Pancreas (tissue), 10 donors: ENCODE measurements around the gene FMO3. TPM values are rescaled to one million over a fixed set of nuclear protein-coding genes. Genes with fewer than 3 reads are reported as not detected.

ENCODE experiments used
- ATAC-seq, 4 donors: fragments of 200-7000 bp; cut with Tn5 transposase; one replicate each; pipeline versions ENCODE4 v1.8.0 to v1.9.1; 2020; ENCODE audit warnings: mild to moderate bottlenecking in 4 of 4, moderate library complexity in 4 of 4
- DNase-seq, 6 donors: peaks; one replicate each; pipeline ENCODE4 v3.0.0-alpha.2; 2020
- FAIRE-seq: peaks from 2 replicates; lab custom pipeline; 2012; peaks lifted over from hg19 to GRCh38; lab: Jason Lieb, UNC
- H3K27ac ChIP-seq, 4 donors: fragments of 200-600 bp; sonication (generic); 1 replicate in 3 of 4; 2 replicates in 1 of 4; pipeline versions ENCODE4 v1.5.0 to v1.8.0; 2020
- H3K27me3 ChIP-seq, 4 donors: fragments of 200-600 bp; one replicate each; pipeline ENCODE4 v1.8.0; 2021
- H3K36me3 ChIP-seq, 3 donors: fragments of 200-600 bp; sonication (generic) in 1 of 3; one replicate each; pipeline versions ENCODE4 v1.5.0 to v1.8.0; 2020 to 2021
- H3K4me1 ChIP-seq, 3 donors: fragments of 200-600 bp; one replicate each; pipeline ENCODE4 v1.8.0; 2021
- H3K4me3 ChIP-seq, 4 donors: fragments of 200-600 bp; sonication (generic) in 2 of 4; one replicate each; pipeline versions ENCODE4 v1.5.0 to v1.8.0; 2020 to 2021
- H3K9me3 ChIP-seq, 4 donors: fragments of 200-600 bp; one replicate each; pipeline ENCODE4 v1.8.0; 2021
- CTCF ChIP-seq, 4 donors: fragments of 200-600 bp; sonication (generic) in 3 of 4; IDR thresholded peaks; one replicate each; pipeline versions ENCODE4 v1.5.0 to v1.8.0; 2021; ENCODE audit warnings: antibody characterized with exemption in 4 of 4
- WGBS, 2 donors: extraction: QIAGEN DNeasy Blood & Tissue Kit; methylation state at CpG; one replicate each; pipeline ENCODE4 v1.1.7; 2013; 5-methylcytosine and 5-hydroxymethylcytosine counted together
- intact Hi-C, 3 donors: fragments of 100-400 bp; cut with DNase I; formaldehyde crosslinking; loops; one replicate each; pipeline versions ENCODE4 v1.11.1 to v1.14.2; 2022
- polyA plus RNA-seq, 2 donors: library from polyadenylated mRNA; stranded (reverse); fragments of 200-250 nt; gene quantifications; one replicate each; pipeline ENCODE4 v1.2.3, GENCODE V29; 2013
- total RNA-seq, 6 donors: library from RNA; stranded (reverse); fragmentation: NEBNext Ultra II Directional in 4 of 6; extraction: Animal tissue kit (Norgen Biotek cat#: 25700) in 4 of 6; gene quantifications; one replicate each; pipeline versions ENCODE4 v1.2.1 to v1.2.4, GENCODE V29; 2021 to 2023
- donor health status: healthy with polysubstance abuse.
- donor health status: DM: no; HTN: no; CAD: no; lungs with moderate emphysema.
- donor health status: DM: no; HTN: no; CAD: no.
- donor health status: control.
- donor health status: control.
- donor health status: Bipolar disorder and iron deficiency.
- donor health status: DM: yes; HTN: yes; CAD: no.
- donor health status: DM: no; HTN: no; CAD: no.
- donor health status: DM: no; HTN: no; CAD: no.
- donor health status: DM: yes; HTN: yes; CAD: no.

The FMO3 gene
- total RNA-seq = 1 to 10 TPM in 3 of 6 donors, under 1 TPM in 3; 0.28 to 1.8 (median 1.0) TPM
- 1 to 10 TPM; 2.3 to 4.7 TPM for polyA plus RNA-seq

GRCh38 chr1:171090604-171091003, at the start of gene FMO3:
Gene FMO3 (plus strand): TSS chr1:171090905. CDS start chr1:171092659, 1,754 bp downstream.
- H3K27ac ChIP-seq = no peak within 1 kb of the TSS
- no peak for TF ChIP-seq CTCF (IDR thresholded peaks at IDR 0.05)
- FAIRE-seq (no peak), ATAC-seq (no peak), DNase-seq (no peak)
- no peaks in the 10 kb centered on the region for H3K4me1 ChIP-seq
- WGBS, 2 donors = 76 to 81% methylated on average over 5 of the region's 5 CpGs
- no peak within 1 kb of the TSS for H3K4me3 ChIP-seq
- no peaks in the 10 kb centered on the region for H3K27me3 ChIP-seq
- no peaks in the 10 kb centered on the region for H3K9me3 ChIP-seq
- no peaks in the 10 kb centered on the region for H3K36me3 ChIP-seq
- intact Hi-C loops = no loop called here

DNA sequence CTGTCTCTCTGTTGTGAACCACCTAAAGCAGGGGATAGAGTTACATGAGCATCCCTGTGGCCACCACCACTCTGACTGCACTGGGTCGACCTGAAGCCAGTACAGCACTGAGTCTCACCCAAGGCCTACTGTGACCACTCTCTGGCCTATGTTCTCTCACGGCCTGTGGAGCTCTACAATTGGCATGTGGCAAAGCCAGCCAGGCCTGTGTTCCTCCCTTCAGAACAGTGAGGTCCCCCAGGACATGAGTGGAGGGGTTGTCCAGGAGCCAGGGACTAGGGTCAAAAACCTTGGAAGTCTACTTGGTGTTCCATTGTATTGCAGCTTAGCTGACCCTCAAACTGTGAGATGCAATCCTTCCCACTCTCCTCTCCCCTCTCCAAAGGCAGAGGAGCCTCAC, 42.7 kb upstream of the FMO3 start:
- no peak for DNase-seq
- WGBS, 2 donors = 47 to 65% methylated on average over 2 of the region's 2 CpGs
- Histone ChIP-seq H3K36me3 (no peaks in the 10 kb centered on the region), H3K4me1 (no peaks in the 10 kb centered on the region), H3K9me3 (no peaks in the 10 kb centered on the region), H3K27me3 (no peaks in the 10 kb centered on the region), H3K4me3 (no peak overlapping the region), H3K27ac (no peak overlapping the region)
- no peak for ATAC-seq
- FAIRE-seq = no peak
- intact Hi-C loops = no loop called here
- TF ChIP-seq CTCF (IDR thresholded peaks at IDR 0.05) = no peak

DNA sequence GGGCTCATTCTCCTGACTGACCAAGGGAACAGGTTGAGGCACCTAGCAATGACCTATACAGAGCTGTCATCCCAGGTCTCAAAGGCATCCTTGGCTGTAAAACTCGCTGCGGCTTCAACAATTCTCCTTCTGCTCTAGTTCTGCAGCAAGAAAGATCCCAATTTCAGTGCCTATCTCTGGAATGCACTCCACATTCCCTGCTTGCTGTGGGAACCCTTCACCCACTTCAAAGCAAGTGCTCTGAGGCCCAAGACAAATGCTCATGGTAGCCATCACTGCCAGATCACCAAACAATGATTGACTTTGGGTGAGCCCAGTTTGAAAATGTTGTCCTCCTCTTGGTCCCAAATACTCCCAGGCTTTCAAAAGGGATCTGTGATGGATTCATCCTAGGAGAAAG, 37.7 kb upstream of the FMO3 start:
- Histone ChIP-seq H3K4me1 (no peaks in the 10 kb centered on the region), H3K27me3 (no peaks in the 10 kb centered on the region), H3K4me3 (no peak overlapping the region), H3K36me3 (no peaks in the 10 kb centered on the region), H3K9me3 (no peaks in the 10 kb centered on the region), H3K27ac (no peak overlapping the region)
- intact Hi-C loops = no loop called here
- FAIRE-seq = no peak
- ATAC-seq = no peak
- no peak for DNase-seq
- TF ChIP-seq CTCF (IDR thresholded peaks at IDR 0.05) = no peak
- WGBS, 2 donors = 78 to 91% methylated on average over 2 of the region's 2 CpGs

- H3K4me1 ChIP-seq = no peaks in the 10 kb centered on the region
- ATAC-seq (no peak), DNase-seq (no peak), FAIRE-seq (no peak)
- no peak overlapping the region for H3K27ac ChIP-seq
- no peaks in the 10 kb centered on the region for H3K27me3 ChIP-seq
- H3K9me3 ChIP-seq = no peaks in the 10 kb centered on the region
- TF ChIP-seq CTCF (IDR thresholded peaks at IDR 0.05) = no peak
- no peaks in the 10 kb centered on the region for H3K36me3 ChIP-seq
- intact Hi-C loops = no loop called here
- H3K4me3 ChIP-seq = no peak overlapping the region
- WGBS, 2 donors = 73 to 77% methylated on average over 3 of the region's 3 CpGs
These were observed 34.6 kb upstream of the FMO3 start for GRCh38 chr1:171055966-171056643.

- Histone ChIP-seq H3K9me3 (no peaks in the 10 kb centered on the region), H3K36me3 (no peaks in the 10 kb centered on the region), H3K27me3 (no peaks in the 10 kb centered on the region), H3K4me3 (no peak overlapping the region), H3K27ac (no peak overlapping the region), H3K4me1 (no peaks in the 10 kb centered on the region)
- FAIRE-seq (no peak), DNase-seq (no peak), ATAC-seq (no peak)
- intact Hi-C loops = loop anchor here in 1 of 3 donors (10.0 kb wide), 1 partner anchor 173 kb away; no protein-coding TSS in a partner anchor
- no peak for TF ChIP-seq CTCF (IDR thresholded peaks at IDR 0.05)
- WGBS, 2 donors = 49 to 71% methylated on average over 2 of the region's 2 CpGs
These were observed 29.1 kb upstream of the FMO3 start for GRCh38 chr1:171061425-171062143.
